Peyer's patch (tissue), 4 donors: ENCODE measurements around the gene VAV2.

ENCODE experiments used
- POLR2A ChIP-seq, 2 donors: fragments of 450-650 bp; IDR thresholded peaks; one replicate each; pipeline ENCODE4 v1.5.1; 2017; ENCODE audit warnings: antibody characterized with exemption in 2 of 2, mild to moderate bottlenecking in 2 of 2, moderate library complexity in 2 of 2
- TF ChIP-seq, protein P1 (sequence below), 6 experiments: fragments of 450-650 bp in 4 of 6; fragments of 200-600 bp in 2 of 6; sonication (generic) in 1 of 6; IDR thresholded peaks; one replicate each; pipeline ENCODE4 v1.5.1; 2017 to 2019; ENCODE audit warnings: antibody characterized with exemption in 6 of 6, mild to moderate bottlenecking in 3 of 6, moderate library complexity in 1 of 6

DNA sequence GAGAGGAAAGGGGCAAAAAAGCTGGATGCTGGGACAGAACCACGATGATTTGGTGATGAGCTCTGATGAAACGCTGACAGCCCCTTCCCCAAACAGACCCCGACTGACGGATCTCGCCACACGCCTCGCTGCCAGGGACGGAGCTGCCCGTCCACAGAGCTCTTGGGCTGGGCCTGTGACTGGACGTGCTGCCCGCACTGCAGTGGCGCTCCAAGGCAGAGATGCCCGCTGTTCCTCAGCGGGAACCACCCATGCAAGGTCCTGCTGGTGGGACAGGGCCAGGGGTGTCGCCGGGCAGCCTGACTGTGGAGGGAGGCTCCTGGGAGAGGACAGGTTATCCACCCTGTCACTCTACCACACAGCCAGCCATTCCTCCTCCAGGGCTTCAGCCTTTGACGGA, 187.9 kb downstream of the VAV2 start:
- TF ChIP-seq POLR2A (IDR thresholded peaks at IDR 0.05) = no peak
- TF ChIP-seq, protein P1, sequence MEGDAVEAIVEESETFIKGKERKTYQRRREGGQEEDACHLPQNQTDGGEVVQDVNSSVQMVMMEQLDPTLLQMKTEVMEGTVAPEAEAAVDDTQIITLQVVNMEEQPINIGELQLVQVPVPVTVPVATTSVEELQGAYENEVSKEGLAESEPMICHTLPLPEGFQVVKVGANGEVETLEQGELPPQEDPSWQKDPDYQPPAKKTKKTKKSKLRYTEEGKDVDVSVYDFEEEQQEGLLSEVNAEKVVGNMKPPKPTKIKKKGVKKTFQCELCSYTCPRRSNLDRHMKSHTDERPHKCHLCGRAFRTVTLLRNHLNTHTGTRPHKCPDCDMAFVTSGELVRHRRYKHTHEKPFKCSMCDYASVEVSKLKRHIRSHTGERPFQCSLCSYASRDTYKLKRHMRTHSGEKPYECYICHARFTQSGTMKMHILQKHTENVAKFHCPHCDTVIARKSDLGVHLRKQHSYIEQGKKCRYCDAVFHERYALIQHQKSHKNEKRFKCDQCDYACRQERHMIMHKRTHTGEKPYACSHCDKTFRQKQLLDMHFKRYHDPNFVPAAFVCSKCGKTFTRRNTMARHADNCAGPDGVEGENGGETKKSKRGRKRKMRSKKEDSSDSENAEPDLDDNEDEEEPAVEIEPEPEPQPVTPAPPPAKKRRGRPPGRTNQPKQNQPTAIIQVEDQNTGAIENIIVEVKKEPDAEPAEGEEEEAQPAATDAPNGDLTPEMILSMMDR (IDR thresholded peaks at IDR 0.05) = no peak
